GM12873 (cell line): ENCODE data around the gene FKTN.

ENCODE experiments used
- TF ChIP-seq, protein P1 (sequence below): IDR thresholded peaks from 2 replicates; pipeline ENCODE4 v1.5.1; 2012; ENCODE audit warnings: low read depth, mild to moderate bottlenecking, moderate library complexity, low read length, control low read depth; ENCODE audit not compliant: insufficient read depth; ENCODE audit errors: missing control alignments

Gene FKTN

DNA sequence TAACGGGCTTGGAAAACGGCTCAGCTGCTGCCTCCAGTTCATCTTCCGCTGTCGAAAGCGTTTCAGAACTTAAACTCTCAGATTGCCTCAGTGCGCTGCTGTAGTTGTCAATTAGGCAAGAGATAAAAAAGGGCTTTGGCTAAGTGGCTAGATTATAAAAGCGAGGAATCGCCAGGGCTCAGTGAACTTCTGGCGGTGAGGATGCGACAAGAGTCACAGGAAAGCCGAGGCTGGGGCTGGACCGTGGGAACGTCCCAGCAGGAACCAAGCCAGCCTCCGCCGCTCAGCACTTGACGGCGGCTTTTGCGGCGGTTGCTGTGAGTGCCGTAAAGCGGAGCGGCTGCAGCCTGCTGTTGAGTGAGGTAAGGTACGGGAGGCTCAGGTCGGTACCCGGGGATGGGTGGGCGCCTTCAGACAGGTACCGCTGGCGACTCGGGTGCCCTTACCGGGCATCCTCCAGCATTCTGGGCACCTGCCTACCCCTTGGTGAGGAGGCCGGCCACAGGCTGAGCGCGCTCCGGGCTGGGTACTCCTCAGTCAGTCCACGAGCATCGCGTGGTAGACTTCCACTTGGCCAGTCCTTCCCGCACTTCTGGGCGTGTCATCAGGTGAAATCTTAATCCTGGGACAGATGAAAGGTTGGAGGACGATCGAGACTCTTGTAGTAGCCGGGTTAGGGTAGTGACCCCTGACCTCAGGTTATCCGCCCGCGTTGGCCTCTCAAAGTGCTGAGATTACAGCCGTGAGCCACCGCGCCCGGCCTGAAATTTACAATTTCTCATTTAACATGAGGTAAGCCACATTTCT is at the start of gene FKTN:
Gene FKTN (plus strand): TSS at position 328 of the 807 bp plus-strand sequence. CDS start 16,902 bp downstream, outside the sequence.
- TF ChIP-seq, protein P1, sequence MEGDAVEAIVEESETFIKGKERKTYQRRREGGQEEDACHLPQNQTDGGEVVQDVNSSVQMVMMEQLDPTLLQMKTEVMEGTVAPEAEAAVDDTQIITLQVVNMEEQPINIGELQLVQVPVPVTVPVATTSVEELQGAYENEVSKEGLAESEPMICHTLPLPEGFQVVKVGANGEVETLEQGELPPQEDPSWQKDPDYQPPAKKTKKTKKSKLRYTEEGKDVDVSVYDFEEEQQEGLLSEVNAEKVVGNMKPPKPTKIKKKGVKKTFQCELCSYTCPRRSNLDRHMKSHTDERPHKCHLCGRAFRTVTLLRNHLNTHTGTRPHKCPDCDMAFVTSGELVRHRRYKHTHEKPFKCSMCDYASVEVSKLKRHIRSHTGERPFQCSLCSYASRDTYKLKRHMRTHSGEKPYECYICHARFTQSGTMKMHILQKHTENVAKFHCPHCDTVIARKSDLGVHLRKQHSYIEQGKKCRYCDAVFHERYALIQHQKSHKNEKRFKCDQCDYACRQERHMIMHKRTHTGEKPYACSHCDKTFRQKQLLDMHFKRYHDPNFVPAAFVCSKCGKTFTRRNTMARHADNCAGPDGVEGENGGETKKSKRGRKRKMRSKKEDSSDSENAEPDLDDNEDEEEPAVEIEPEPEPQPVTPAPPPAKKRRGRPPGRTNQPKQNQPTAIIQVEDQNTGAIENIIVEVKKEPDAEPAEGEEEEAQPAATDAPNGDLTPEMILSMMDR = no peak

- TF ChIP-seq, protein P1 = no peak
Measured at GRCh38 chr9:105508530-105508929, 49.4 kb upstream of the FKTN start.

DNA sequence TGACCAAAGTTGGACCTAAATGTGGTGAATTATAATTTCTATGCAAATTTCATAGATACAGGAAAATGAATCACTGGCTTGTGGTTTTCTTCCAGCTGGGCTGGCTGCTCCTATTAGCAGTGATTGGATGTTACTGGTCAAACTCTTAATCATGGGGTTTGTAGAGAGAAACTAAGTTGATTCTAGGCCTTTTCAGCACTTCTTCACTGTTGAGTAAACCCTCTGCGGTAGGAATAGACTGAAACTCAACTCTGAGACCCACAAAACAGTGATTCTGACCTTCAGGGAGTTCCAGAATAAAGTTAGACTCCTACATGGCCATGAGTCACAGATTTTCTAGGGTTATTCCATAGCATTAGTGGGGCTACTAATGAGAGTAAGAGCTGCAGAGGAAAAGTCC is 47.9 kb upstream of the FKTN start:
- TF ChIP-seq, protein P1 = no peak

DNA sequence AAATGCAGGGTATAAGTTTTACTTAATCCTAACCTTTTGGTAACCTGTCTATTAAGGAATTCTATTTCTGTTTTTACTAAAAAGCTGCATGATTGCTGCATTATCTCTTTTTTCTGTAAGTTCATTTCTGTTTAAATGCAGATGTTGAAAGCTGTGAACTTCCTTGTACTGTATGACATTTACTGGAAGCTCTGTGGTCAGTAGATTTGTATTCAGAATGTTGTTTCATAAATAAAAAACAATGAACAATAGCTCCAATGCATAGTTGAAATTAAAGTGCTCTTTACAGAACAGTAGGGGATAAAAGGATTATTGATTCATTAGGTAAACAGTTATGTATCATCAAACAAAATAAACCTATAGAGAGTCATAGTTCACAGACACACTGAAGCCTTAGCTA is 46.5 kb upstream of the FKTN start:
- TF ChIP-seq, protein P1 = no peak

DNA sequence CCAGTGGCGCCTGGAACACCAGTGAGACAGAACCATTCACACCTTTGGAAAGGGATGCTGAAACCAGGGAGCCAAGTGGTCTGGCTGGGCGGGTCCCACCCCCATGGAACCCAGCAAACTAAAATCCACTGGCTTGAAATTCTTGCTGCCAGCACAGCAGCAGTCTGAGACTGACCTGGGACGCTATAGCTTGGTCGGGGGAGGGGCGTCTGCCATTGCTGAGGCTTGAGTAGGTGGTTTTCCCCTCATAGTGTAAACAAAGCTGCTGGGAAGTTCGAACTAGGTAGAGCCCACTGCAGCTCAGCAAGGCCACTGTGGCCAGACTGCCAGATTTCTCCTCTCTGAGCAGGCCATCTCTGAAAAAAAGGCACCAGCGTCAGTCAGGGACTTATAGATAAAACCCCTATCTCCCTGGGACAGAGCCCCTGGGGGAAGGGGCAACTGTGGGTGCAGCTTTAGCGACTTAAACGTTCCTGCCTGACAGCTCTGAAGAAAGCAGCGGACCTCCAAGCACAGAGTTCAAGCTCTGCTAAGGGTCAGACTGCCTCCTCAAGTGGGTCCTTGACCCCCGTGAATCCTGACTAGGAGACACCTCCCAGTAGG is 42.0 kb upstream of the FKTN start:
- TF ChIP-seq, protein P1 = no peak

DNA sequence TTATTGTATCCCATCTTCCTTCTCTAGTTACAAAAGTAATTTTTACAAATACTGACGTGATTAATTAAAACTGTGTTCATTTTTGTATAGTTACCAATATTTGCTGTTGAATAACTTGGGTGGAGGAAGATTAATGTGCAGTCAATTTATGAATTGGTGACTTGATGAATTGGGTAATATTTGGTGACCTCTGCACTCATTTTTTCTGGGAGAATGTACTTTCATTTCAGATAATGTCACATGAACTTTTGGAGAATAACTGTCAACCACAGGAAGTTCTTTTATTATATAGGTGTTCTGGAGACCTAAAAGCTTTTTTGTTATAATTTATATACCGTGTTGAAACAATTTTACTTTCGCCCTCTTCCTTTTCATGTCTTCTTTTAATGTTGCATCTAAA is 26.4 kb upstream of the FKTN start:
- TF ChIP-seq, protein P1 = no peak

GRCh38 chr9:105535920-105536668 is 21.8 kb upstream of the FKTN start:
- TF ChIP-seq, protein P1 = no peak
